NCI-H187 (cell line): ENCODE measurements around the gene CAV1.

Experiments
- DNase-seq, 2 experiments: peaks; one replicate each; lab custom pipeline; 2025; lab: John Stamatoyannopoulos, UW

Gene CAV1

DNA sequence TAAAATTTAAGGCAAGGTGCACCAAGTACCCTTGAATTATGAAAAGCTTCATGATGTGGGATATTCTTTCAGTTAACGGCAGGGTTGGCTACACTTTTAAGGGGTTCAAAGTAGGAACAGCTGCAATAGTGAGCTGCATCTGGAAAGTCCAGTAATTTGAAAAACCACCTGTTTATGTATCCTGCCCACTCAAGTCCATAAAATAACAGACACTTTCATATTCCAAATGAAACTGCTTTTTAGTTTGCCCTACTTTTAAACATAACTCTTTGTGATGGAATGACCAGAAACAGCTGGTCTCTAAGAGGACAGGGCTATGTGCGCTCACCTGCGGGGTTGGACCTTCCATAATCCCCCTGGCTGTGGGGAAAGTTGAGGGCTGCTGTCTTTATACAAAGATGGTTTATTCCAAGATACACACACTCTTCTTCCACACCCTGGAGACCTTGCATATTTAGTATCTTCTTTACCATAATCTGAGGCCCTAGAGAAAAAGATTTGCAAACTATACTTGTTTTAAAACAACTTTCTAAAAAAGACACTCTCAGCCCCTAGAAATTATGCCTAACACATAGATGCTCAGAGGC is 7.4 kb downstream of the CAV1 start:
- DNase-seq = no peak

DNA sequence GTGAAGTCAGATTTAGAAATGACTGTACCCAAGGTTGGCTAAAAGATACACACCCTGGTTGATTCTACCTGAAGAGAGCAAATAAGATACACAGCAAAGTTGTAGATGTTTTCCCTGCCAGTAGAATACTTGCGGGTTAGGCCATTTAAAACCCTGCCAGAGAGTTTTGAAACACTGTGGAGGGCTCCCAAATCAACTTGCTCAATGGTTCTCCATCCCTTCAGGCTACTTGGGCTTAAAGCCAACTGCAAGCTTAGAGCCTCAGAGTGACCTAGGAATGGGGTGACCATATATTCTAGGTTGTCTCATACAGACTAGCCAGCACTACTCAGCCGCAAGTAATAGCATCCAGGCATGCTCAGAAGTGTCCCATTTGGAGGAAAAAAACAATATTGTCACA is 10.0 kb downstream of the CAV1 start:
- DNase-seq = no peak

DNA sequence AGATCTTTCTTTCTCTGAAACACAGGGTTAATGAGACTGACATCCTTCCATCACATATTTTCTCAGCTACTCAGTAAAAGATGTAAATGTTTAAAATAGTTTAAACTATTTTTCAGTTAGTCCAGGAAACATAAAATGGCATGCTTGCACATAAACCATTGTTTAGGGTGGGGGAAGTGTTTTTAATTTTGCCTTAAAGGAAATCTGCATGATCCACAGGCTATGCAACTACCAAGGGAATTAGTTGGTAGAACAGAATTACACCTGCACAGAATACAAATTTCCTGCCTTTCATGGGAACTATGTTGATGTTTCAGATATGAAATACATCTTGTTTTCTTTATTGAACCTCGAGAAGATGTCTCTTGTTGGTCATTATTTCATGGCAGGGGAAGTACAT is 10.6 kb downstream of the CAV1 start:
- DNase-seq = no peak

DNA sequence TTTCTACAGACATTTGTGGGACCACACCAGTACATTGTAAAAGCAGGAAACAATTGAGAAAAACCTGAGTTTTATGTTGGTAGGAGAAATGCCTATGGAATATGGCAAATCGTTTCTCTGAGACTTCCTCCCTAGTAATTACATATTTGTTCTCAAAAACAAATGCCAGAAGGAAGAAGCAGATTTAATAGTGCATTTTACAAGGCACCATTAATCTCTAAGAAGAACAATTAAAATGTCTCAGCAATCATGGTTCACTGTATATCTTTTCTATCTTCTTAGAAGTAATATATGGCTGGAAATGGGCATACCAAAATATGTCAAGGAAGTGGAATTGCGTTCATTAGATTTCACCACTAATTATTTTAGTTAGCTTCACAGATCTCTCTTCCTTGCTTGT is 13.3 kb downstream of the CAV1 start:
- DNase-seq = no peak

DNA sequence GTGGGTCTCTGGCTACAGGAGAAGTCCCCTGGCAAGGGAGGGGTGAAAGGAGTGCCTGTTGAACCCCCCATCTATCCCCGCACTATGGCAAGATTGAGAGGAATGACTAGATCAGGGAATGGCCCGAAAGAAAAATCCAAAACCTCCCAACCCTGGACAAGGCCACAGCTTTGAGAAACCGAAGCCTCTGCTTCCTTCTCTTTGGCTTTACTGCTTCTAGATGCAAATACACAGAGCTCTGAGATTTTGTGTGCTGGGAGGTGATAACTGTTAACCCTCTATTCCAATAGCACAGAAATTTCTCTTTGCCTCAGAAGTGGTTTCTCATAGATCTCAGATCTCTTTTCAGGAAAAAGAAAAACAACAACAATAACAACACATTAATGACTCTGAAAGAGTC is 15.0 kb downstream of the CAV1 start:
- no peak for DNase-seq

DNA sequence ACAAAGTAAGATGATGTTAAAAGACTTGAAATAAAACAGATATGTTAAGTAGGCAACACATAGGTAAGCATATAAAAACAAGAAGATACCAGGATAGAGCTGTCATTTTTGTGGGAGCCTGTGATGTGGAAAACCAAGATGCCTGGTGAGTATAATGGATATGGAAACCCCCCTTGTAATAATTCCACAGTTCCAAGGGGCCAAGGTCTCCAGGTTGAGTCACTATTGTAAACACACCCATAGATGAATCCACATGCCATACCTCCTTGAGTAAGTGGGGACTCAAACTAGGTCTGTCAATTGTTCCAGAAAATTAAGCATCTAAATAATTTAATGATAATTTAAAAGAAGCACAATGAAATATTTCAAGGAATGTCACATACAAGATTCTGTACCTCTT is 15.9 kb downstream of the CAV1 start:
- DNase-seq = no peak

DNA sequence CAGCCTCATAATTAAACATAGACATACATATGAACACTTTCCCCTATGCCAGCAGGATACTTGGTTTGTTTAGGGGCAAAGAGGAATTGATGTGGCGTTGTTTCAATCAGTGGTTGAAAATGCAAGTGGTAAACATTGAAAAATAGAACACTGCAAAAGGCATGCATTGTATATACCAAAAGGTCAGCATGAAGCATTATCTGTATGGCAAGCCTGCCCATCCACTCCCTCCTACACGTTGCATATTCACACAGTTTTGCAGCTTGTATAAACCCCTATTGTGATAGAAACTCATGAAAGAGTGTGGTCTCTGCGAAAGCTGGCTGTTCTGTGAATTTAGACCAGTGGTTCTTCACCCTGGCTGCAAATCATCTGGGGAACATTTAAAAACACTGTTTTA is 17.1 kb downstream of the CAV1 start:
- no peak for DNase-seq

DNA sequence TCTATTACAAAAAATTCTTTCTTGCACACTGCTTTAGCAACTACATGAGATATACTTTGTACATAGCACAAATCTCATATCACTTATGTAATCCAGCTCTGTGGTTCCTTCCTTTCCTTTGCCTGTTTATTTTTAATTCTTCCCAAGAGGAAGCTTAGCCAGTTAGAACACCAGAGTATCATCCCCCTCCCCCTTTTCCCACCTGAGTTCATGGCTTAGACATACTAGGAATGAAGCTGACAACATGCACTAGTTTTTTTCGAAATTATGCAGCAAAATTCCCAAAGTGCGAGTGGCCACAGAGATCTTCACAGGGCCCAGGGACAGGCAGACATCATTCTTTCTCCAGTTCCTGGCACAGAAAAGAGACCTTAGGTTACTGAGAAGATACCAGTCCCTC is 17.8 kb downstream of the CAV1 start:
- no peak for DNase-seq

DNA sequence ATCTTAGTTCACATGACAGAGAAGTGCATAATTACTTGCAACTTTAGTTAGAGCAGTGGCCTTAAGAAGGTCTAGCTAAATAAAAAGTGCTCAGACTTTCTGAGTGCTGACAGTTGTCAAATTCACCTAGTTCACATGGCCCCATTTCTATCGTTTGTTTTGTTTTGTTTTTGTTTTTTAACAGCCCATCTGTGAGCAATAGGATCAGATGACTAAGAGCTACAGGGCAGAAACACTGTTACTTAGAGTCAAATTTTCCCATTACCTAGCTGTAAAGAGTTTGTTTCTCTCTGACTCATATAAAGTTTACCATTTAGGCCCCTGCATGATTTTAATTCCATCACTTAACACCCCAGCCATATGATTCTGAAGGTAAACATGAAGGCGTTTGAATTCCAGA is 18.8 kb downstream of the CAV1 start:
- DNase-seq = no peak

DNA sequence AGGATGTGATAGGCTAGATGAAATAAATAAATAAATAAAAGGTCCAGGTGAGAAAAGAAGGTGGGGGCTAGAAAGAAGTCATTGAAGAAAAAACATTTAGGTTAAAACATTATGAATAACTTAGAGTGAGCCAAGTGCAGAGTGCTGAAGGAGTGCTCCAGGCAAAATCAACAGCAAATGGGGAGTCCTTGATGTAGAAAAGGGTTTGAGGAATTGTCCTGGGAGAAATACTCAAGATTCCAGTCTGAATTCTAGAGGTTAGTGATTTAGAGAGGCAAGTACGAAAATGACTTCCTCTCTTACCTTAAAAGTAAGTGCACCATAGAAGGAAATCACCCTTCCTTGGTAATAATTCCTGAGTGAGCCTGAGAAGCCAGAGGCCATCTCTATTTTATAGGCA is 19.7 kb downstream of the CAV1 start:
- no peak for DNase-seq

DNA sequence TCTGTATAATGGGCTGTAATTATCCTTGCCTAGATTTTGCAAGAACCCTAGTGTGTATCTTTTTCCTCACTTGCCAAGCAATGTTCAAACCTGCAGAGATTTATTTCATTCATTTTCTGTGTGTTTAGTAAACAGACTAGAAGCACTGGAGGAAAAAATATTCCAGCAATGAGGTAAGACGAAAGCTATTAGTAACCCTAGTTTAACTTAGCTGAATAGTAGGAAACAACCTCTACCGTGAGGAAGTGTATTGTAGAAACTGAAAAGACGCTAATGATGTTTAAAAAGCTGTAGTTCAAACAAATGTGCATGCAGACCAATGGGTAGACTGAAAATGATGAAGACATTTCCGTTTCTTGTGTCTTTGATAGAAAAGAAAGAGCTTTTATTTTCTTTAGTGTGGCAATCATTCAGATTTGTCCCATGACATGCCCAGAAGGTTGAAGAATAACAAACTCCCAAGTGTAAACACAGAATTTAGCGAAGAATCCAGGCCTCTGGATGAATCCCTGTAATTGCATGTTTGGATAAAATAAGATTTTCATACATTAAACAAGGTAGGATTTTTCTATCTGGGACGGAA is 20.7 kb downstream of the CAV1 start:
- DNase-seq = no peak

DNA sequence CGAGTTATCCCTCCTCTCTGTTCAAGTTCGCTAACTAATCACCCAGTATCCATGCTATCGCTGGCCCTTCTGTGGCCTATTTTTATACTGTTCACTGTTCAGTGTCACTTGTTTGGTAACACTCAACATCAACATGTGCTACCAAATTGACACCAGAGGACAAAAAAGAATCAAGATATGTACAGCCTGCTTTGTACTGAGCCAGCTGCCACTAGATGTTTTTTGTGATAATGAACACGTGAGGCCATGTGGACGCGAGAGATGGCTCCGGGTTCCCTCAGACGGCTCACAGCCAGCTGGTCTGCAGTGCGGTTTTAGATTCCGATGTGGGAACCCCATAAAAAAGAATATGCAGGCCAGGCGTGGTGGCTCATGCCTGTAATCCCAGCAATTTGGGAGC is 21.2 kb downstream of the CAV1 start:
- DNase-seq = no peak

DNA sequence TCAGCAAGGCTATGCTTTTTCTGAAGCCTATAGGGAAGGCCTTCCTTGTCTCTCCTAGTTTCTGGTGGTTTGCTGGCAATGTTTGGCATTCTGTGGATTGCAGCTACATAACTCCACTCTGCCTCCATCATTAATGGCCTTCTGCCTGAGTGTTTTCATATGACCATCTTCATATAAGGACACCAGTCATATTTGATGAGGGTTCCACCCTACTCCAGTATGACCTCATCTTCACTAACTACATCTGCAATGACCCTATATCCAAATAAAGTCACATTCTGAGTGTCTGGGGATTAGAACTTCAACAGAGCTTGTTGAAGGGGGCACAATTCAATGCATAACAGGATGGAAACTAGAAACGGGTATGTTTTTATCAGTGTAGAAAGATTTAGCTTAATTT is 22.1 kb downstream of the CAV1 start:
- no peak for DNase-seq

DNA sequence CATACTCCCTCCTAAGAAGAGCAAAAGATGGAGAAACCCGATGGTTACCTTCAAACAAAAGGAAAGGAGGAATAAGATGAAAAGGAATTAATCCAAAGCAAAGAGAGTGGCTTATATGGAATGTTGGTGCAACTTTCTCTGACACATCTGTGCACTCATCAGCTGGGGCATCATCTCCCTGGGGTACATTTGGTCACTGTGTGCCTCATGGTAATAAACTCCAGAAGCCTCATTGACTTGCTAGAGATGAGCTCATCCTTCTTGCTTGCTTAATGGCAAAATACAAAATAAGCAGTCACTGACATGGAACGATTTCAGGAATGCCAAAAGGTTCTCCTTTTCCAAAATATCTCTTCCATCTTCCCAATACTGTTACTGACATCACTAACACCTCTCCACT is 22.5 kb downstream of the CAV1 start:
- no peak for DNase-seq

DNA sequence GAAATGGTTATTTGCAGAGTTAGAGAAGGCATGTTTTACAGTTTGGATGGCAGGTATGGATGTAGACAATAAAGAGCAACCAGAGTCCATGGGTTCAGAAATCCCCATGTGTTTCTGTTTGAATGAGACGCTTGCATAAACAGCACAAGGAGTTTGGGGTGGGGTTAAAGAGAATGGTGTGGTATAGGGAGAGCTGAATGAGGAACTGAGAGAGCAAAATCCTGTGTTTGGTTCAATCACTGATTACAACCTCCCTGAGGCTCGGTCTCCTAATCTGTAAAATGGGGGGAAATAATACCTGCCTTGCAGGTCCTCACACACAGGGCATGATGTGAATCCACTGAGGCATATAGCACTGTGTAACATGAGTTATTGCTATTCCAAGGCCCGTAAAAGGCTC is 23.7 kb downstream of the CAV1 start:
- no peak for DNase-seq

DNA sequence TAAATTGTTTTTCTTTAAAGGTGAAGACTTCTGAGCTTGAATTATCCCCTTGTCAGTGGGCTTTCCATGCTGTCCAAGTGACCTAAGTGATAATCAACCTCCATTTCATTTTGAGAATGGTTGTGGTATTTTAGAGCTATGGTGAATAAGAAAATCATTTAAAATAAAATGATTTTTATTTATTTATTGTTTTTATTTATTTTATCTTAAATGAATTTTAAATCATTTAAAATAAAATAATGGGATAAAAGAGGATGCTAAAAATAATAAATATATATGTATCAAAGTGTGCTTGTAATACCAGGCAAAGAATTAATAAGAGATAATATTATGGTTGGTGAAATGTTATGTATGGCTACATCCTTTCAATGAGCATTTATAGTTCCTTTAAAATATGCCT is 24.5 kb downstream of the CAV1 start:
- DNase-seq = no peak

DNA sequence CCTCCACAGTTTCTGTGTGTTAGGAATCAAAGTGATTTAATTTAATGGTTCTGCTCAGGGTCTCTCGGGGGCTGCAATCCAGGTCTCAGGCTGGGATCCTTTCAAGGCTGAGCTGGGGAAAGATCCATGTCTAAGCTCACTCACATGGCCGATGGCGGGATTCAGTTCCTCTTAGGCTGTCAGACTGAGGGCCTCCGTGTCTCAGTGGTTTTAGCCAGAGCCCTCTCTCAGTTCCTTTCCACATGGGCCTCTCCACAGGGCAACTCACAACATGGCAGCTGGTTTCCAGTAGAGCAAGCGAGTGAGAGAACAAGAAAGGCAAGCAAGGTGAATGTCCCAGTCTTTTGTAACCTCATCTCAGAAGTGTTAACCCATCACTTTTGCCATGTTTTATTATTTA is 26.9 kb downstream of the CAV1 start:
- DNase-seq = no peak

DNA sequence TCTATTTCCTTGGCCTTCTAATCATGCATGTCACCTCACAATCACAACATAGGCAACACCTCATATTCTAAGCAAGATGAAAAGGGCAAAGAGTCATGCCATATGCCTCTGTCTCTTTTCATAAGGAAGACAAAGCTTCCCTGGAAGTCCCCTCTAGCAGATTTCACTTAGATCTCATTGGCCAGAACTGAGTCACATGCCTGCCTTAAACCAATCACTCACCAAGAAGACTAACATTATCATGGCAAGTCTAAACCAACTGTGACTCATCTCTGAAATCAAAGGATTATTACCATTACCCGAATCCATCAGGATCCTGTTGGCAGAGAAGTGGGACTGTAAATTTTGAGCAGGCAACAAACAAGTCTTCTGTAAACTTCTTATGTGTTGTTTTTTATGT is 27.8 kb downstream of the CAV1 start:
- DNase-seq = no peak

DNA sequence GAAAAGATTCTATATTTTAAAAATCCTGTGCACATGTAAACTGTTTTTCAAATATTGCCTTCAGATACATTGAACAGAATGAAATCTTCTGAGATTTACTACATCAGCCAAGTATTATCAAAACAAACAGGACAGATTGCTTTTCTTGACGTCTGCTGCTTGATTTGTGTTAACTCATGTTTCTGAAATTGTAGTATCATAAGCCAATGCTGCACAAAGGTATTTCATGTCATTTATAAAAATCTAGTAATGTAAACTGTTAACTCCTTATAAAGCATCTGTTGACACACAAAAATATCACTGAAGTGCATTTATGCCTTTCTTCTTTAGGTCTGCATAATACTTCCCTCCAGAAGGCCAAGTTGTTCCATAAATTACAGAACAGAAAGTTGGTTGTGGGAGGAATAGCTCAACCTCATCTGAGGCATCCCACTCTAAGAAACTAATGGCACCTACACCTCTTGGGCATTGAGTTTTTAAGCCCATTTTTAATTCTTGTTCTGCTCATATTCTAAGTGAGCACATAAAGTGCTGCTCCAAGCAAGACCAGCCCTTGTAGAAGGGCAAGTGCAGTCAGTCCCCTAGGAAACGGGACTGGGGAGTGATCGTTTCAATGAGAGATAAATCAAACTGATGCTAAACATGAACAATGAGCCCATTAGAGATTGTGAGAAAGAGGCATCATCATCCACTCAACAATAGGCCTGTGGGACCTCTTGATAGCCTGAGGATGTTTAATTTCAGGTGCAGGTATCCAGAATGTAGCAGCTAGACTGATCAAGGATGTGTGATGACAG is 28.5 kb downstream of the CAV1 start:
- DNase-seq = no peak

DNA sequence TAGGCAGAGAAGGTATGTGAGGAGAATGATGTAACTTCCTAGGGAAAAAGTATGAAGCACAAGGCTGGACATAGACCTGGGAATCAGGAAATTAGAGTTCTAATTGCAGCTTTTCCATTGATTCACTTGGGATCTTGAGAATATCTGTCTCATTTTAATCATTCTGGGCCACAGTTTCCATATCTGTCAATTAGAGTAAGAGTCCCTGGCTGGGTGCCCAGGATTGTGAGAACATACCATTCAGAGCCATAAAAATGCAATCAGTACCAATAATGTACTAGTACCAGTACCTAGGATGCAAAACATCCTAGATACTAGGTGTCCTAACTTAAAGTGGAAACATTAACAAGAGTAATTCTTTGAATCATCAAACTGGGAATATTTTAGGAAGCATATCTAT is 29.6 kb downstream of the CAV1 start:
- DNase-seq = no peak

DNA sequence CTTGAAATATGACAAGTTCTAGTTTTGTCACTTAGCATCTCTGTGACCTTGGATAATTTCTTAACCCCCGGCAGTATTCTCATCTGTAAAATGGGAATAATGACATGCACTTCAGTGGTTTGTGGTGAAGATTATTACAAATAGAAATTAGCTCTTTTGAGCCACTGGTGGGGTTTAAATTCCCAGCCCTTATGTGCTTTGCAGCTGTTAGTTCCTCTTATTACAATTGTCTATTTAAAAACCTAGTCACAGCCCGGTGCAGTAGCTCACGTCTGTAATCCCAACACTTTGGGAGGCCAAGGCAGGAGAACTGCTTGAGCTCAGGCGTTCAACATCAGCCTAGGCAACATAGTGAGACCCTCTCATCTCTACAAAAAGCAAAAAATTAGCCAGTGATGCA is 30.1 kb downstream of the CAV1 start:
- no peak for DNase-seq

DNA sequence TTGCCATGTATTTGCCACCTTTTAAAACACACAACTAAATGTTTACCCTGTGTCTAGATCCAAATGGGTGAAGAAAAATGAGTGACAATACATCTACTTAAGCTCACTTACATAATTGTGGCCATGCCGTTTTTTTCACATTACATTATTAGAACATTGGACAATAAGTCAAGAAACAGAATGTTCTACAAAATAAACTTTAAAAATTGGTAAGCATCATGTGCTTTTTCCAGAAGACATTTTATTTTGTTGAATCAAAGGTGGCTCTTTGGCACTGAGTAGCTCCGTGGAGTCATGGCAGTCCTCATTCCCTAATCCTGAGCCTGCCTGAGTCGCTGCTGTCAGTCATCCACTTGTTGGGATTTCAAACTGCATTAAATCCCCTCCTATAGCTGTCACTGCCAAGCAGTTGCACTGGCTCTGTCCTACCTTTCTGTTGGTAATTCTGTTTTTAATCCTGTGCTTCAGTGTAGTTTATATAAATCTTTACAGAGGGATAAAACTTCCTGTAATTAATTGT is 32.3 kb downstream of the CAV1 start:
- no peak for DNase-seq

DNA sequence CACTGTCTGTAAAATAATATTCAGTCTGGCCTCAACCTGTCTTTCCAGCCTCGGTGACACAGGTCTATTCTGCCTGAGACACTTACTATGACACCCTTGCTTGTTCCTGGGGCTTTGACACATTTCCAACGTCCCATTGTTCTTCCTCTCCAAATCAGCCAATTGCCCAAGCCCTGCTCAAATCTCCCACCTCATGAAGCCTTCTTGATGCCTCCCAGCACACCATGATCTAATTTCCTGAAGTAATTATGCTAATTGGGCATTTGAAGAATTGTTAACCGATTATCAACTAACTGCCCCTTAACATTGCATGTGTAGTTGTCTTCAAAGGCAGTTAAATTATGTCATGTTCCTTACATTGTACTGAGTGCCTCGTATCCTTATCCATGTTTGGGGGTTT is 33.1 kb downstream of the CAV1 start:
- DNase-seq = no peak
